HepG2 (cell line): ENCODE measurements around the gene CAMTA1. TPM values are rescaled to one million over a fixed set of nuclear protein-coding genes. Genes with fewer than 3 reads are reported as not detected.

Experiments used
- ATAC-seq: fragments of 200-7000 bp; cut with Tn5 transposase; 3 replicates; pipeline ENCODE4 v1.9.1; 2020; ENCODE audit warnings: mild to moderate bottlenecking, moderate library complexity
- BruUV-seq: library from RNA; stranded (reverse); fragments of 400-500 nt; replicated peaks from 2 replicates; lab custom pipeline; 2021; lab: Mats Ljungman, UMichigan
- CTCF ChIA-PET: fragments of 300-600 bp; formaldehyde crosslinking; extraction: SDS; loops from one replicate; lab custom pipeline; 2021; ENCODE audit warnings: low total read pairs, inconsistent platforms, low intra/inter-chr PET ratio; lab: Yijun Ruan, JAX
- POLR2A ChIA-PET: fragments of 350-600 bp; sonication (Branson Sonifier 250); formaldehyde crosslinking; loops from one replicate; lab custom pipeline; 2020; ENCODE audit warnings: antibody characterized with exemption, inconsistent platforms; lab: Yijun Ruan, JAX
- DNase-seq: peaks from one replicate; pipeline ENCODE4 v3.0.0-alpha.2; 2015; ENCODE audit warnings: low spot score
- FAIRE-seq: peaks from 3 replicates; lab custom pipeline; 2011; peaks lifted over from hg19 to GRCh38; lab: Jason Lieb, UNC
- H2AFZ ChIP-seq: one replicate; pipeline ENCODE4 v1.6.1; 2011; ENCODE audit warnings: low read length, inconsistent platforms
- H3K27ac ChIP-seq: fragments of 300-600 bp; 3 replicates; pipeline ENCODE4 v1.8.0; 2011; ENCODE audit warnings: mixed run types, mild to moderate bottlenecking, mixed read lengths, low read length, inconsistent platforms; ENCODE audit not compliant: insufficient read depth; ENCODE audit errors: extremely low read length
- H3K27me3 ChIP-seq, 2 experiments: fragments of 200-600 bp in 1 of 2; 2 replicates in 1 of 2; 3 replicates in 1 of 2; pipeline versions ENCODE4 v1.6.0 to v1.8.0; 2011; ENCODE audit warnings: low read length in 2 of 2, mild to moderate bottlenecking in 2 of 2, moderate library complexity in 2 of 2, inconsistent platforms in 1 of 2; ENCODE audit not compliant: insufficient read depth in 2 of 2, control insufficient read depth in 1 of 2
- H3K36me3 ChIP-seq, 2 experiments: fragments of 200-600 bp in 1 of 2; replicated peaks in 1 of 2; 2 replicates in 1 of 2; 3 replicates in 1 of 2; pipeline versions ENCODE4 v1.5.1 to v1.8.0; 2011; ENCODE audit warnings: low read length in 2 of 2, inconsistent platforms in 1 of 2; ENCODE audit not compliant: insufficient read depth in 2 of 2, control insufficient read depth in 1 of 2
- H3K4me1 ChIP-seq: 2 replicates; pipeline ENCODE4 v1.5.1; 2012; ENCODE audit warnings: low read length, inconsistent platforms; ENCODE audit not compliant: insufficient read depth
- H3K4me2 ChIP-seq: 2 replicates; pipeline ENCODE4 v1.6.0; 2011; ENCODE audit warnings: low read depth, low read length, inconsistent platforms
- H3K4me3 ChIP-seq, 3 experiments: fragments of 200-600 bp in 1 of 3; sonication (generic), shearing (Covaris generic) in 1 of 3; replicated peaks in 1 of 3; 2 replicates each; pipeline ENCODE4 v1.5.1; 2011 to 2016; ENCODE audit warnings: low read length in 3 of 3, inconsistent platforms in 2 of 3, low read depth in 2 of 3, mild to moderate bottlenecking in 2 of 3, control low read depth in 1 of 3, mixed read lengths in 1 of 3; ENCODE audit not compliant: insufficient read depth in 1 of 3
- H3K79me2 ChIP-seq: one replicate; pipeline ENCODE4 v1.6.1; 2011; ENCODE audit warnings: low read length, inconsistent platforms; ENCODE audit not compliant: insufficient read depth
- H3K9ac ChIP-seq: 2 replicates; pipeline ENCODE4 v1.6.0; 2011; ENCODE audit warnings: mild to moderate bottlenecking, low read depth, low read length, inconsistent platforms; ENCODE audit not compliant: insufficient read depth
- H3K9me3 ChIP-seq: 2 replicates; pipeline ENCODE4 v1.5.1; 2012; ENCODE audit warnings: mild to moderate bottlenecking, low read length
- H4K20me1 ChIP-seq: 2 replicates; pipeline ENCODE4 v1.6.0; 2011; ENCODE audit warnings: inconsistent platforms, mild to moderate bottlenecking, low read length, moderate library complexity; ENCODE audit not compliant: insufficient read depth
- CENPBD1 ChIP-seq: sonication (generic); formaldehyde crosslinking; IDR thresholded peaks from 2 replicates; pipeline ENCODE4 v1.8.0; 2022; ENCODE audit warnings: missing genetic modification reagents, low read depth, mild to moderate bottlenecking, borderline replicate concordance
- FOXK1 ChIP-seq: sonication (generic); formaldehyde crosslinking; IDR thresholded peaks from 2 replicates; pipeline ENCODE4 v1.4.0; 2020; ENCODE audit warnings: low read depth, missing genetic modification reagents, borderline replicate concordance
- HCFC1 ChIP-seq: fragments of 150-350 bp; IDR thresholded peaks from 2 replicates; pipeline ENCODE4 v1.6.1; 2014; ENCODE audit warnings: low read depth, low read length
- IRF2 ChIP-seq: IDR thresholded peaks from 2 replicates; pipeline ENCODE4 v1.6.1; 2018; ENCODE audit warnings: missing genetic modification reagents, missing compliant biosample characterization
- MED13 ChIP-seq: sonication (generic); formaldehyde crosslinking; IDR thresholded peaks from 2 replicates; pipeline ENCODE4 v1.5.0; 2020; ENCODE audit warnings: missing genetic modification reagents
- NFATC3 ChIP-seq: sonication (generic); formaldehyde crosslinking; IDR thresholded peaks from 2 replicates; pipeline ENCODE4 v1.5.1; 2020; ENCODE audit warnings: mild to moderate bottlenecking, missing genetic modification reagents
- RARA ChIP-seq: IDR thresholded peaks from 2 replicates; pipeline ENCODE4 v1.6.1; 2016; ENCODE audit warnings: missing genetic modification reagents, missing compliant biosample characterization
- TBX2 ChIP-seq: sonication (generic); formaldehyde crosslinking; IDR thresholded peaks from 2 replicates; pipeline ENCODE4 v1.5.0; 2020; ENCODE audit warnings: missing genetic modification reagents, mild to moderate bottlenecking, borderline replicate concordance
- U2AF2 ChIP-seq: fragments of 200-400 bp; formaldehyde crosslinking; IDR thresholded peaks from 2 replicates; pipeline ENCODE4 v1.6.1; 2017; ENCODE audit warnings: low read depth, mild to moderate bottlenecking, low read length
- ZNF260 ChIP-seq: sonication (generic); formaldehyde crosslinking; IDR thresholded peaks from 2 replicates; pipeline ENCODE4 v1.4.0; 2020; ENCODE audit warnings: missing genetic modification reagents, low read depth, mild to moderate bottlenecking, borderline replicate concordance
- ZNF543 ChIP-seq: sonication (generic); formaldehyde crosslinking; IDR thresholded peaks from 2 replicates; pipeline ENCODE4 v1.4.0; 2020; ENCODE audit warnings: mild to moderate bottlenecking, missing genetic modification reagents
- WGBS: methylation state at CpG from one replicate; pipeline ENCODE4 v1.1.6; 2017; ENCODE audit warnings: low lambda C conversion rate; 5-methylcytosine and 5-hydroxymethylcytosine counted together
- in situ Hi-C: cut with HindIII; loops from 2 replicates; pipeline ENCODE4 v1.10.0; 2017; ENCODE audit warnings: low pct_unique_long_range_greater_than_20kb; ENCODE audit not compliant: extremely low pct_ligation_motif_present
- intact Hi-C: fragments of 100-400 bp; cut with micrococcal nuclease; formaldehyde crosslinking; loops from one replicate; pipeline ENCODE4 v1.10.0; 2022; ENCODE audit not compliant: unreplicated experiment
- polyA plus RNA-seq, 8 experiments: library from polyadenylated mRNA; depleted of rRNA in 3 of 8; stranded (reverse) in 7 of 8; unstranded in 1 of 8; fragments of >200 nt; fragmentation: Illumina TruSeq in 4 of 8; extraction: Trizol in 4 of 8; gene quantifications; 2 replicates each; pipeline versions ENCODE4 v1.2.1 to v1.2.3, GENCODE V29; 2011 to 2016; ENCODE audit warnings: low read depth in 4 of 8, missing spikeins in 1 of 8, mixed read lengths in 1 of 8; ENCODE audit not compliant: insufficient read depth in 1 of 8
- total RNA-seq, 5 experiments: library from RNA; depleted of rRNA; stranded (reverse); fragments of >200 nt; fragmentation: Illumina TruSeq; extraction: Trizol; gene quantifications; 2 replicates each; pipeline ENCODE4 v1.2.3, GENCODE V29; 2016; ENCODE audit warnings: low read depth in 1 of 5
- TF ChIP-seq, protein P1 (sequence below): sonication (generic); formaldehyde crosslinking; IDR thresholded peaks from 2 replicates; pipeline ENCODE4 v1.8.1; 2023; ENCODE audit warnings: mild to moderate bottlenecking, inconsistent platforms, moderate library complexity, missing genetic modification reagents, borderline replicate concordance
- TF ChIP-seq, protein P2 (sequence below): sonication (generic); formaldehyde crosslinking; IDR thresholded peaks from 2 replicates; pipeline ENCODE4 v1.8.1; 2023; ENCODE audit warnings: mild to moderate bottlenecking, missing genetic modification reagents

The CAMTA1 gene
- total and polyA plus RNA-seq, 2 of the 13 experiments (the other 11 are each of a cell fraction or from before 2014, with no cell fraction given) = 25.0 to 36.4 TPM

DNA sequence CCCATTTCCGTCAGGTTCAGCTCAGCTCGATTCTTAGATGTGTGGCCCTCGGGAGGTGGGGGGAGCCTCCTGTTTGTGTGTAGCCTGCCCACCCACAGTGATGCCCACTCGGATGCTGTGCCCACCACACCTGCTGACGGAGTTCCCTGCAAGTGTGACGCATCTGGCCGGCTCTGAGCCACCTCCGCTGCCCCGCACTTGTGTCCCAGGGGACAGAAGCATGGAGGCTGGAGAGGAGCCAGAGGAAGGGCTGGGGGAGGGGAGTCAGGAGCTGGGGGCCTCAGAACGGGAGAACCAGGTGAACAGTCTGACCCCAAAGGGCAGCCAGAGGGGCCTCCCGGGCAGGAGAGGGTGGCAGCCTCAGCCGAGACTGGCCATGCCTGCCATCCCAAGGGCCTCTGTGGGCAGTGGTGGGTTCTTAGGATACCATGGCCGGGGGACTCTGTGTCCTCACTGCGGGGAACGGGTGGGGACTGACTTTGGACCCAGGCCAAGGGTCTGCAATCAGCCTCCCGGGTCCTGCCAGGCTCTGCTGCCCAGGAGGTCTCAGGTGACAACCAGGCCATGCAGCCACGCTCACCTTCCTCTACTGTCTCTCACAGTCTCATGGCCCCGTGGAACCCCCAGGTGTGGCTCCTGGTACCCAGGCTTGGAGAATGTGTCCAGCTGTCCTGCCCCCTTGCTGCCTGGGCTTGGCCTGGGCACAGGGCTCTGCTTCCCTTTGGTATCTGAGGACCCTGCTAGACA, 718.6 kb downstream of the CAMTA1 start:
- H4K20me1 ChIP-seq = no peaks in the 10 kb centered on the region
- no peak overlapping the region for H3K4me2 ChIP-seq
- 73% methylated on average over 3 of the region's 18 CpGs for whole genome bisulfite sequencing
- H3K27ac ChIP-seq = no peak overlapping the region
- ChIA-PET CTCF (no interaction called here), POLR2A (no interaction called here)
- in situ Hi-C loops (no loop called here), intact Hi-C loops (no loop called here)
- no peak overlapping the region for H3K9ac ChIP-seq
- no peaks in the 10 kb centered on the region for H3K36me3 ChIP-seq
- DNase-seq = no peak
- BruUV-seq = no TSS peak
- no peak for TF ChIP-seq NFATC3 (CRISPR knock-in tag)
- no peak for TF ChIP-seq RARA (CRISPR knock-in tag)
- TF ChIP-seq IRF2 (CRISPR knock-in tag) = no peak
- no peak for TF ChIP-seq HCFC1
- TF ChIP-seq, protein P1, sequence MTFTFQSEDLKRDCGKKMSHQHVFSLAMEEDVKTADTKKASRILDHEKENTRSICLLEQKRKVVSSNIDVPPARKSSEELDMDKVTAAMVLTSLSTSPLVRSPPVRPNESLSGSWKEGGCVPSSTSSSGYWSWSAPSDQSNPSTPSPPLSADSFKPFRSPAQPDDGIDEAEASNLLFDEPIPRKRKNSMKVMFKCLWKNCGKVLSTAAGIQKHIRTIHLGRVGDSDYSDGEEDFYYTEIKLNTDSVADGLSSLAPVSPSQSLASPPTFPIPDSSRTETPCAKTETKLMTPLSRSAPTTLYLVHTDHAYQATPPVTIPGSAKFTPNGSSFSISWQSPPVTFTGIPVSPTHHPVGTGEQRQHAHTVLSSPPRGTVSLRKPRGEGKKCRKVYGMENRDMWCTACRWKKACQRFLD (CRISPR knock-in tag) = no peak
- TF ChIP-seq TBX2 (CRISPR knock-in tag) = no peak
- TF ChIP-seq, protein P2, sequence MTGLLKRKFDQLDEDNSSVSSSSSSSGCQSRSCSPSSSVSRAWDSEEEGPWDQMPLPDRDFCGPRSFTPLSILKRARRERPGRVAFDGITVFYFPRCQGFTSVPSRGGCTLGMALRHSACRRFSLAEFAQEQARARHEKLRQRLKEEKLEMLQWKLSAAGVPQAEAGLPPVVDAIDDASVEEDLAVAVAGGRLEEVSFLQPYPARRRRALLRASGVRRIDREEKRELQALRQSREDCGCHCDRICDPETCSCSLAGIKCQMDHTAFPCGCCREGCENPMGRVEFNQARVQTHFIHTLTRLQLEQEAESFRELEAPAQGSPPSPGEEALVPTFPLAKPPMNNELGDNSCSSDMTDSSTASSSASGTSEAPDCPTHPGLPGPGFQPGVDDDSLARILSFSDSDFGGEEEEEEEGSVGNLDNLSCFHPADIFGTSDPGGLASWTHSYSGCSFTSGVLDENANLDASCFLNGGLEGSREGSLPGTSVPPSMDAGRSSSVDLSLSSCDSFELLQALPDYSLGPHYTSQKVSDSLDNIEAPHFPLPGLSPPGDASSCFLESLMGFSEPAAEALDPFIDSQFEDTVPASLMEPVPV (CRISPR knock-in tag) = no peak
- no peak for TF ChIP-seq ZNF260
- no peak for TF ChIP-seq FOXK1 (CRISPR knock-in tag)
- TF ChIP-seq ZNF543 (CRISPR knock-in tag) = no peak
- TF ChIP-seq CENPBD1 (CRISPR knock-in tag) = no peak
- no peak for TF ChIP-seq U2AF2
- TF ChIP-seq MED13 (CRISPR knock-in tag) = no peak
- H3K4me1 ChIP-seq = no peaks in the 10 kb centered on the region
- no peak for ATAC-seq
- H3K27me3 ChIP-seq = peaks cover 0 to 3% of the 10 kb centered on the region in 2 experiments; a peak in 3 of 5 replicates
- H2AFZ ChIP-seq = no peak overlapping the region
- H3K79me2 ChIP-seq = no peaks in the 10 kb centered on the region
- FAIRE-seq = no peak
- peaks cover 10% of the 10 kb centered on the region for H3K9me3 ChIP-seq
- no peak overlapping the region for H3K4me3 ChIP-seq
